ENCODE data around the gene GRK1. TPM values are rescaled to one million over a fixed set of nuclear protein-coding genes. Genes with fewer than 3 reads are reported as not detected.

The GRK1 gene
- 0.03 TPM in 1 of 5 replicates, not detected in the others for total RNA-seq (2022; extraction: Qiagen RNA extraction)

GRCh38 chr13:113666951-113667701, at the start of gene GRK1:
Gene GRK1, plus strand, starts transcription at chr13:113667219. Its CDS starts 168 bp downstream, at chr13:113667387.

GRCh38 chr13:113657851-113658741, 8.9 kb upstream of the GRK1 start, which contains the start of gene ATP4B:
Gene ATP4B, minus strand, starts transcription at chr13:113658198. Its CDS starts 54 bp downstream, at chr13:113658144.

GRCh38 chr13:113758651-113759524, 91.9 kb downstream of the GRK1 start, which contains the start of gene TMEM255B:
Gene TMEM255B, plus strand, starts transcription at chr13:113759226. Its CDS starts 44 bp downstream, at chr13:113759270.

Other genes with a start within 250 kb of the GRK1 start
- gene ADPRHL1, start 213.7 kb upstream of the GRK1 start, total RNA-seq (2022; extraction: Qiagen RNA extraction), result 14.4 to 18.4 TPM (median 14.5 TPM) in 5 replicates
- 8.7 to 11.1 TPM (median 9.7 TPM) in 5 replicates for gene DCUN1D2, start 176.5 kb upstream of the GRK1 start, total RNA-seq (2022; extraction: Qiagen RNA extraction)
- gene TFDP1, start 82.5 kb upstream of the GRK1 start, total RNA-seq (2022; extraction: Qiagen RNA extraction), result 99.8 to 106 TPM (median 103 TPM) in 5 replicates
- not detected in 5 replicates for gene ATP4B, start 9.0 kb upstream of the GRK1 start, total RNA-seq (2022; extraction: Qiagen RNA extraction)
- 0.54 to 1.0 TPM (median 0.87 TPM) in 5 replicates for gene TMEM255B, start 92.0 kb downstream of the GRK1 start, total RNA-seq (2022; extraction: Qiagen RNA extraction)
- gene GAS6, start 196.9 kb downstream of the GRK1 start, total RNA-seq (2022; extraction: Qiagen RNA extraction), result 7.8 to 9.4 TPM (median 8.2 TPM) in 5 replicates